ENCODE results near the gene MBNL3.

The MBNL3 gene

GRCh38 chrX:132413459-132413858, 75.4 kb downstream of the MBNL3 start:
- DNase-seq: no peak

DNA sequence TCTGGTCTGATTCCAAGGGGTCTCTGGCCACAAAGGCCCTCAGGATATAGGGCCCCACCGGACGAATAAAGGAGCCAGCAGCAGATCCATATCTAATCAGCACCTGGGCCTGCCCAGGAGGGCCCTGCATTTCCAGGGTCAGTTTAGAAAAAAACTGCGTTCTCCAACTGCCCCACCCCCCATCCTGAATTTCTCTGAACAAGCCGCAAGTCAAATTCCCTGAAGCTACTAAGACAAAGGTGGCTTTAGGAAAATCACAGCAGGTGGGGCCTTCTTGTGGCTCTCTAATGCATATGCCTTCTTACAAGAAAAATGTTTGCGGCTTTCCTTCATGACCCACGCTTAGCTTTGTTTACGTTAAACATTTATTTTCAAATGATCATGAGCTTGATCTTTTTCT, 76.6 kb downstream of the MBNL3 start:
- DNase-seq: no peak

GRCh38 chrX:132411310-132411977, 77.4 kb downstream of the MBNL3 start:
- DNase-seq: no peak

DNA sequence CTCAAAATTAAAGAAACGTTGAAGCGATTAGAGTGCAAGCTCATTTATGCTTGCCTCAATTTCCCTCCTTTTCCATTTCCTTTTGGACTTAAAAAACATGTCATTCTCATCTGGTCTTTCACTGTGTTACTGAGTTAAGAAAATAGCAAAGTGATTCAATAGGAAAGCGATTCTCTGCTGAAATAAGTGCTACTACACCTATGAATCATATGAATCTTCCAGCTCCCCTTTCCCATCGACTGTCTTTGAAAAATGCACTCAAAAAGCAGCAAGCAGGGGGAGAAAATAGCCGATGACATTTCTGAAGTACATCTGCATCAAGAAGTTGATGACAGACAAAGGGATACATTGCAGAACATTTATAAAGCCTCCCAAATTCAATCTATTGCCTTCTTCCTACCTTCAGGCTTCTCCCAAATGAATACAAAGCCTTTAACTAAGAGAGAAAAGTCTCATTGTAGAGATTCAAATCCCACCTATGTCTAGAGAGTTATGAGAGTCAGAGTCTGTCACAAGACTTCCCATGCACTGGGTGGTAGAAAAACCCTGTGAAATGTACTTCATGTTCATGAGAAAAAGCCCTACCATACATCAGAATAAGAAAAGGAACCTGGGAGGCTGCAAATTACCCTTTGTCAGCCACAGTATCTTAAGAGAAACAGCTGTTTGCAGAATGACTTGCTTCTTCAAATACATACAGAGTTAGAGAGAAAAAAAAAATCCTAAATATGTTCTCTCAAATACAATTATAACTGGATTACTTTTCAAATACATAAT, 78.9 kb downstream of the MBNL3 start:
- no peak for DNase-seq

GRCh38 chrX:132407691-132408090, 81.1 kb downstream of the MBNL3 start:
- DNase-seq: no peak

DNA sequence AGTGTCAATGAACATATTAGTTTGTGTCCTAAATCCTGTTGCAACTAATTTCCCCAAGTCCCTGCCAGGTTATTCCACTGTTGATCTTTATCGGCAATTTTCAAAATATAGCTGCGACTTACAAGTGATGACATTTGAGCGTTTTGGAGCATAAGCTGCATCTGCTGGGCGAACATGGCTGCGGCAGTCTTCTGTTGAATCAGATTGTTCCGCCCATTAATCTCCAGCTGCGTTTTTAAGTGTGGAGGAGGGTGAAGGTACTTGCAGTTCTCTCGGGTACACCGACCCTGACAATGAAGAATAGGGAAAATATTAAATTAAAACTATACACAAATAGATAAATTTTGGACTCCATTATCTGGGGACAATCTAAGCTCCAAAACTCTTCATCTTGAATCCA, 82.7 kb downstream of the MBNL3 start:
- DNase-seq: no peak

DNA sequence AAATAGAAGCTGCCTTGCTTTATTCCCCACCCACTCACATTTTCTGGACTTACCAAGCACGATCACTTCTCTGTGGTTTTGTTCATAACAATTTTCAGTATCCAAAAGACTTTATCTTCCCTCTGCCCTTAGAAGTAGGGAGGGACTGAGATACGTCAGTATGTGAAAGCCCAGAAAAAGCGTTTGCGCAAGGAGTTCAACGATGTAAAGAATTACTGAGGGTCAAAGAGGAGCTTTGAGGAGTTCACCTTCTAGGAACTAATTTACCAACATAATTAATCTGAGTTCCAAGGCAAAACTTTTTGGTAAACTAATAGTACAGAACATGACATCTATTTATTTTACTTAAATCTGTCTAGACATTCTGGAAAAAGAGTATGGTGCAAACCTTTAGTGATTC, 84.6 kb downstream of the MBNL3 start:
- DNase-seq: no peak

- DNase-seq: no peak
These were observed 86.9 kb downstream of the MBNL3 start for GRCh38 chrX:132401935-132402334.

DNA sequence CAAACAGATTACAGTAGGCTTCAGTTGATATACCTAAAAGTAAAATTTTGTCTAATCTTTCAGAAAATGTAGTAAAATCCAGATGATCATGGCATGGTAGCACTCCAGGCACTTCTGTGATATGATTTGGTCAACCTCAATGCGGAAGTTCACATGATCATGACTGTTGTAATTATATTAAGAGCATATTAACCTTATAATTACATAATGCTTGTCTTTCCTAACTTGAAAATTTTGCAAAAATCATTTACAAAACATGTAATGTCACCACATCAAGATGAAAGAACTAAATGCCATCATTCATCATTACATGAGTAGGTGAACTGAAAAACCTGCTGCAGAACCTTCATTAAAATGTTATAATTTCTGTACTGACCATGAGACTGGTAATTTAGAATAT, 88.1 kb downstream of the MBNL3 start:
- no peak for DNase-seq

GRCh38 chrX:132395645-132396044, 93.2 kb downstream of the MBNL3 start:
- no peak for DNase-seq

- no peak for DNase-seq
These were observed 93.8 kb downstream of the MBNL3 start for GRCh38 chrX:132395026-132395425.

DNA sequence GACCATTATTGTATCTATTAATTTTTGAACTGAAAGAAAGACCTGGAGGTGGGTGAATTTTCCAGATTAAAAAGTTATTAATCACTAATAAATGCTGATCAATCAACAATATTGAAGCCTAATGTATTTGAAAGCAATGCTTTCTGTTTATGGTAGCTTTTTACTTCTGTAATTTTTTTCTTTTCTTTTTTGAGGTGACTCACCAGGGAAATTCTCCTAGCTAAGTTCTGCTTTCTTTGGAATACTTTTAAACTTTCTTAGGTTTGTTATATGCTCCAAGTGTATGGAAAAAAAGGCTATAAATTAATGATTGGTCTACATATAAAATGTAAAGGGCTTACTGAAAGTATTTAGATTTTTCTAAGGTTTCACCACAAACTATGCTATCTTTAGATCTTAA, 94.2 kb downstream of the MBNL3 start:
- no peak for DNase-seq

- DNase-seq: no peak
These were observed 94.8 kb downstream of the MBNL3 start for GRCh38 chrX:132393992-132394391.

- DNase-seq: no peak
These were observed 95.4 kb downstream of the MBNL3 start for GRCh38 chrX:132393485-132393884.

DNA sequence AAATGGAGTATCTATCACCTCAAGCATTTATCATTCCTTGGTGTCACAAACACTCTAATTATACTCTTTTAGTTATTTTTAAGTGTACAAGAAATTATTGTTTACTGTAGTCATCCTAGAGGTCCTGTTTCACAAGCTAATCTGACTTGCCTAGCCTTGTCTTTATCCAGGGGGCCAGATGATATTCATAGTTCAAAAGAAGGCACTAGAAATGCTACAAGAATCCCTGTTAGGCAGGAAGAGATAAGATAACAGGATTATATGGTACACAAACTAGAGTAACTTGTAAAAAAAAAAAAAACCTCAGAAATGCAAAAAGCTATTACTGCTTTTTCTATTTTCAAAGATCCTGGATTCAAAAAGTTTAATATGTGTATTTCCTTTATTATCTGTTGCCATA, 95.8 kb downstream of the MBNL3 start:
- no peak for DNase-seq

GRCh38 chrX:132390792-132391191, 98.0 kb downstream of the MBNL3 start:
- DNase-seq: no peak

GRCh38 chrX:132389480-132389879, 99.4 kb downstream of the MBNL3 start:
- DNase-seq: no peak

DNA sequence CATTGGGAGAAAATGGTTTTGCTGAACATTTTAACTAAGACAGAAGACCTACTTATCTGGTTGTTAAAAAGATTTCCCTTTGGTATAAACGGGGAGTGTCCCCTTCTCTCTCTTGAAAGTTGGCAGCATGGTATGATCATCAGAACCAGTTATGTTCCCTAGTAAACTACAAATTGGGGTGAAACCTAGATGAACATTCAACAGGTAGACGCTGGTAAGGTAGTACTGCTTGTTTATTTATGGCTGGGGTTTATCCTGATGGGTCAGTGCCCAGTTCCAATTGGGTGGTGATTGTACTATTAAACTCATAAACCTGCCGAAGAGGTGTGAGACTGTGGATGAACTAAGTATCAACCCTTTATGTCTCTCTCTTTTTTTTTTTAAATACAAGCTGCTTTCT, 100.5 kb downstream of the MBNL3 start:
- DNase-seq: no peak

DNA sequence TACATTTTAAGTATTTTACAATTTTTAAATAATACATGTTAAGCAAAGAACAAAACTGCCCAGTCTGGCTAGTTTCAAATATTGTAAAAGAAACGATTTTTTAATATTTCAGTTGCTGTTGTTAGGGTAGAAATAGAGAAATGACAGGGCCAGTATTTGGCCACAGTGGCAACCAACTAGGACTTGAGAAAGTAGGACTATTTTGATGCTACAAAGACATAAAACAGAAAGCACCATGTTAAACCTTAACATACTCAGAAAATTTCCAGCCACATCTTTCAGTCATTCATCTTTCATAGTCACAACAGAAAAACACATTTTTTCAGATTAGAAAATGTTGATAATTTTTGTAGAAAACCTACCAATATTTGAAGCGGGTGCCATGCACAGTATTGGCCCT, 104.5 kb downstream of the MBNL3 start:
- DNase-seq: no peak

GRCh38 chrX:132382068-132382467, 106.8 kb downstream of the MBNL3 start:
- DNase-seq: no peak

- no peak for DNase-seq
These were observed 110.6 kb downstream of the MBNL3 start for GRCh38 chrX:132378281-132378680.

DNA sequence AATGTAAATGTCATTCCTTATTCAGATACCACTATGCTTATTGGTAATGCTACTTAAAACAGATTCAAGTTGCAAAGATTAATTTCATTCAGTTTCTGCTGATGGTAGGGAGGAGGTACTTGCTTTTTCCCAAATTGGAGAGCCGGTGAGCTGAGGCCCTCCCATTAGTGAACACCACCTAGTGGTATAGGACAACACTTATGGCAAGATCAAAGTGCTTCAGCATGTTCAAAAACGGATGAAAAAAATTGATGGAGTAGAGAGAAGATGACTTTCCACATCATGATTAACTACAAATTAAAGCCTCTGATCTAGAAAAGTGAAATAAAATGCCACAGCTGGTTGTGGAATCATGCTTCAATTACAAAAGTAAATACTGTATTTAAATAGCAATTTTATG, 112.9 kb downstream of the MBNL3 start:
- no peak for DNase-seq

- DNase-seq: no peak
These were observed 115.2 kb downstream of the MBNL3 start for GRCh38 chrX:132373610-132374009.

DNA sequence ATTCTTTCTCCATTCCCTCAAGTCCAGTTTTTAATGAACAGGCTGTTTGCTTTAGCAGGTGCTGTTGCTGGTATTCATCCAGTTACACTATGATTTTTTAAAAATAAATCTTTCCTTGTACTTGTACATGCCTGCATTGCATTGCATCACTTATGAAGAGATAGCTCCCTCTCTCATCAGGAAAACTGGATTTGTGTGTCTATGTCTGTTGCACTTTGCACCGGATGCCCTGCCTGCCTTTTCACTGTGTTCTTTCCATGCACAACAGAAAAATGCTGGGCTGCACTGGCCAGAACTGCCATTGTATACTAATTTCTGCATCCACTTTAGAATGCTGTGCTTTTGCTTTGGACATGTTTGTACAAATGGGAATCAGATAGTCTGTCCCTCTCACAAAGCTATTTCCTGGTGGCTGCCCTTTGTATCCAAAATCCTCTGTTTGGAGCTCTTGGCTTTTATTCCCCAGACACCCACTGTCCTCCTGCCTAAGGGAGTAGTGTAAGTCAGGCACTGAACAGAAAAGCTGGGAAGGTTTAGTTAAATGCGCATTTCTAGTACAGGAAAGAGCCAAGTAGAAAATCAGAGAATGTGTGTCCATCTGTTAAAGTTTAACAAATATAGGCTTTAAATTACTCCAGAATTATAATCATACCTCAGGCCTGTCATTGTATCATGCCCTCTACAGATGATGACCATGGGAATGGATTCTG, 119.1 kb downstream of the MBNL3 start:
- no peak for DNase-seq

Measured in DMS79 (cell line).